ENCODE data around the gene NOTCH2. TPM values are rescaled to one million over a fixed set of nuclear protein-coding genes. Genes with fewer than 3 reads are reported as not detected.

The NOTCH2 gene
- total and polyA plus RNA-seq, 8 donors, result 0.92 to 191 (median 30.4) TPM

DNA sequence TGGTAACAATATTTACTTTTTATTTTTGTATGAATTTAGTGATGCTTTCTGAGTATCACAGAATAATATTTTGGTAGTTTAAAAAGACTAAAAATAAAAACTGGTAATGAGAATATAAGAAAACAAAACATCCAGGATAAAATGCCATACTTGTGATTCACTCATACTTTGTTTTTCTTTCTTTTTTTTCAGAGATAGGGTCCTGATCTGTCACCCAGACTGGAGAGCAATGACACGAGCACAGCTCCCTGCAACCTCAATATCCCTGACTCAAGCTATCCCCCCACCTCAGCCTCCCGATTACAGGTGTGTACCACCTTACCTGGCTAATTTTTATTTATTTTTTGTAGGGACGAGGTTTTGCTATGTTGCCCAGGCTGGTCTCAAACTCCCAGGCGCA is 109.0 kb downstream of the NOTCH2 start:
- H3K27ac ChIP-seq, result no peak overlapping the region
- intact Hi-C loops (cut with DNase I; ENCODE audit: low total_unique reads), result no loop called here

DNA sequence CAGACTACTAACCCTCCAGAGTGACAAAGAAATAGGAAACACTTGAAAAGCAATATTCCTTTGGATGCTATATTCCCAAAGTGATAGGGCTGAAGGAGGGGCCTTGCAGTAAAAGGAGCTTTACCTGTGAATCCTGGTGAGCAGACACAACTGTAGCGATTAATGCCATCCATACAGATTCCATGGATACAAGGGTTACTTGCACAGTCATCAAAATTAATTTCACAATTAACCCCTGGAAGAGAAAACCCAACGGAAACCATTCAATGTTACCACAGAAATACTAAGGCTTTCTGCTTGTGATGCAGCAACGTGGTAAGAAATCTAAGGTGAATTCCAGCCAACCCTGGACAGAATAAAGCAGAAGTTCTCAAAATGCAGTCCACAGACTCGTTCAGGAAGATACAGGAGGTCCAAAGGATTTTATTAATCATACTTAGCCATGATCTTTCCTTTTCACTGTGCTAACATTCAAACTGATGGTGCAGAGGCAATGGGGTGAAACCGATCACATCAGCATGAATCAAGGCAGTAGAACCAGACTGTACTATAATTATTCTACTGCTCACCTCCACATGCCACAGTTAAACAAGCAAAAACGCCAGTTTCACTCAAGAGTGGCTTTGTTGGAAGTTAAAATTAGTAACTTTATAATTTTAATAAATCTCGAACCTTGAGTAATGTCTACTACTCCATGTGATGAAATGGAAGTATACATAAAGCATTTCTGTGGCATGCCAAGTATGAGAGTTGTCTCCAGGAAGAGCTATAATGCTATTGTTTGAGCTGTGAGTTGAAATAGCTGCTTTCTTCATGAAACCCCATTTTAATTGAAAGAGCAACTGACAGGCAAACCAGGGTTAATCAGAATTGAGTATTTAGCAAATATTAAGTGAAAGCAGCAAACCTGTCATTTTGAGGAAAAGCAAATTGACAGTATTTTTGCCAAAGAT is 109.9 kb downstream of the NOTCH2 start:
- Histone ChIP-seq H3K9me3 (no peaks in the 10 kb centered on the region), H3K4me1 (peaks cover 0 to 4% (median 0%) of the 10 kb centered on the region in 4 donors), H3K27me3 (no peaks in the 10 kb centered on the region), H3K36me3 (peaks cover 4 to 65% (median 44%) of the 10 kb centered on the region in 4 donors), H3K4me3 (no peak overlapping the region), H3K27ac (no peak overlapping the region)
- 84 to 91% (median 88%) methylated on average over 7 of the region's 7 CpGs for WGBS, 5 donors
- intact Hi-C loops (cut with DNase I; ENCODE audit: low total_unique reads), result no loop called here
- no peak for DNase-seq
- TF ChIP-seq POLR2AphosphoS5 (IDR thresholded peaks at IDR 0.05), result no peak
- TF ChIP-seq, protein P1, sequence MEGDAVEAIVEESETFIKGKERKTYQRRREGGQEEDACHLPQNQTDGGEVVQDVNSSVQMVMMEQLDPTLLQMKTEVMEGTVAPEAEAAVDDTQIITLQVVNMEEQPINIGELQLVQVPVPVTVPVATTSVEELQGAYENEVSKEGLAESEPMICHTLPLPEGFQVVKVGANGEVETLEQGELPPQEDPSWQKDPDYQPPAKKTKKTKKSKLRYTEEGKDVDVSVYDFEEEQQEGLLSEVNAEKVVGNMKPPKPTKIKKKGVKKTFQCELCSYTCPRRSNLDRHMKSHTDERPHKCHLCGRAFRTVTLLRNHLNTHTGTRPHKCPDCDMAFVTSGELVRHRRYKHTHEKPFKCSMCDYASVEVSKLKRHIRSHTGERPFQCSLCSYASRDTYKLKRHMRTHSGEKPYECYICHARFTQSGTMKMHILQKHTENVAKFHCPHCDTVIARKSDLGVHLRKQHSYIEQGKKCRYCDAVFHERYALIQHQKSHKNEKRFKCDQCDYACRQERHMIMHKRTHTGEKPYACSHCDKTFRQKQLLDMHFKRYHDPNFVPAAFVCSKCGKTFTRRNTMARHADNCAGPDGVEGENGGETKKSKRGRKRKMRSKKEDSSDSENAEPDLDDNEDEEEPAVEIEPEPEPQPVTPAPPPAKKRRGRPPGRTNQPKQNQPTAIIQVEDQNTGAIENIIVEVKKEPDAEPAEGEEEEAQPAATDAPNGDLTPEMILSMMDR (IDR thresholded peaks at IDR 0.05), result no peak
- no peak for TF ChIP-seq EP300 (IDR thresholded peaks at IDR 0.05)
- no peak for TF ChIP-seq POLR2A (IDR thresholded peaks at IDR 0.05)

More for the DNA sequence above, 109.0 kb downstream of the NOTCH2 start:
- Histone ChIP-seq H3K4me1 (peaks cover 0 to 8% (median 0%) of the 10 kb centered on the region in 4 donors), H3K4me3 (no peak overlapping the region), H3K9me3 (no peaks in the 10 kb centered on the region), H3K36me3 (peaks cover 0 to 65% (median 45%) of the 10 kb centered on the region in 4 donors), H3K27me3 (no peaks in the 10 kb centered on the region)
- 93 to 97% (median 95%) methylated on average over 4 of the region's 4 CpGs for WGBS, 5 donors
- no peak for TF ChIP-seq POLR2AphosphoS5 (IDR thresholded peaks at IDR 0.05)
- TF ChIP-seq, protein P1 (IDR thresholded peaks at IDR 0.05), result no peak
- no peak for TF ChIP-seq EP300 (IDR thresholded peaks at IDR 0.05)
- TF ChIP-seq POLR2A (IDR thresholded peaks at IDR 0.05), result no peak
- no peak for DNase-seq

DNA sequence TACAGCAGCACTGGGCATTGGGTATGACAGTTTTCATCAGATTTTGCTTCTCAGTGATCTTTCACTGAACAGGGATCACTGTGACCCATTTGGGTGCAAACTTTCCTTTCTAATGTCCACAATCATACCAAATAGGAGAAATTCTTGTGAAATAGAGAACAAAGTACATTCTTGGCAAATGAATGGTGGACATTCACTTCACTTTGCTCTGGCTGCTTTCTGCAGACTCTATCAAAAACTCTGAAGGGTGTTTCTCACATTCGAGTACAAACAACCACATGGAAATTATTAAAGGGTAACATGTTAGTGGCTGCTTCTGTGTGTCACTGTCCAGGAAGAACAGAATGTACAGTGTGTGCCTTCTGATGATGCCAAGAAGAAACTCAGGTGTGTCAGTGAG is 111.2 kb downstream of the NOTCH2 start:
- TF ChIP-seq, protein P1 (IDR thresholded peaks at IDR 0.05), result no peak
- TF ChIP-seq POLR2A (IDR thresholded peaks at IDR 0.05) (no peak), EP300 (IDR thresholded peaks at IDR 0.05) (no peak), POLR2AphosphoS5 (IDR thresholded peaks at IDR 0.05) (no peak)
- Histone ChIP-seq H3K27me3 (no peaks in the 10 kb centered on the region), H3K36me3 (peaks cover 5 to 65% (median 48%) of the 10 kb centered on the region in 4 donors), H3K4me3 (no peak overlapping the region), H3K27ac (no peak overlapping the region), H3K4me1 (peaks cover 0 to 4% (median 0%) of the 10 kb centered on the region in 4 donors), H3K9me3 (no peaks in the 10 kb centered on the region)
- intact Hi-C loops (cut with DNase I; ENCODE audit: low total_unique reads), result no loop called here
- WGBS, 5 donors, result 48 to 80% (median 64%) methylated on average over 1 of the region's 1 CpG
- no peak for DNase-seq

DNA sequence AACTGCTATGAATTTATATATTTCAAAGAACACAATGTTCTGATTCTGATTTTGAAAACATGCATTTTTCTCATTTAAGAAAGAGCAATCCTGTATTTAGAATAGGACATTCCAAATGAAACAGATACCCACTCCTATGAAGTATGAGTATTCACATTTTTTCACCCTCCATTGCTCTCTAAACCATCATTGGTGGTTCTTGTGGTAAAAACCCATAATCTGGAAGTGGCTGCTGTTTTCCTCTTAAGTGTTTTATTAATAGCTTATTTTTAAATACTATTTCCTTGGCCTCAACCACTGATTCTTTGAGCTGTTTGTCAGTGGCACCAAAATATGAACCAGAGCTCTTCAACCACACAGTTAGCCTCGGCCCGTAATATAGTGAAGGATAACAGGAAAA is 113.2 kb downstream of the NOTCH2 start:
- Histone ChIP-seq H3K4me1 (peaks cover 0 to 4% (median 0%) of the 10 kb centered on the region in 4 donors), H3K4me3 (no peak overlapping the region), H3K27ac (no peak overlapping the region), H3K9me3 (no peaks in the 10 kb centered on the region), H3K27me3 (no peaks in the 10 kb centered on the region), H3K36me3 (peaks cover 19 to 69% (median 57%) of the 10 kb centered on the region in 4 donors)
- TF ChIP-seq EP300 (IDR thresholded peaks at IDR 0.05) (no peak), POLR2A (IDR thresholded peaks at IDR 0.05) (no peak), POLR2AphosphoS5 (IDR thresholded peaks at IDR 0.05) (no peak)
- TF ChIP-seq, protein P1 (IDR thresholded peaks at IDR 0.05), result no peak
- intact Hi-C loops (cut with DNase I; ENCODE audit: low total_unique reads), result no loop called here
- DNase-seq, result no peak
- 75 to 84% (median 83%) methylated on average over 2 of the region's 2 CpGs for WGBS, 5 donors
